Subcutaneous adipose tissue (tissue), 4 donors: ENCODE data around the gene WWC1. TPM values are rescaled to one million over a fixed set of nuclear protein-coding genes. Genes with fewer than 3 reads are reported as not detected.

Experiments used
- total RNA-seq, 4 donors: library from RNA; depleted of rRNA; stranded (reverse); fragments of >200 nt; gene quantifications; one replicate each; pipeline ENCODE4 v1.1.0, GENCODE V29; 2016
- TF ChIP-seq, protein P1 (sequence below): fragments of 450-650 bp; IDR thresholded peaks from one replicate; pipeline ENCODE4 v1.5.1; 2016; ENCODE audit warnings: low read depth, mild to moderate bottlenecking, control low read depth, antibody characterized with exemption, moderate library complexity

The WWC1 gene
- total RNA-seq, 4 donors from 2014 or later: 0.34 to 5.1 (median 1.1) TPM; not detected in 1

DNA sequence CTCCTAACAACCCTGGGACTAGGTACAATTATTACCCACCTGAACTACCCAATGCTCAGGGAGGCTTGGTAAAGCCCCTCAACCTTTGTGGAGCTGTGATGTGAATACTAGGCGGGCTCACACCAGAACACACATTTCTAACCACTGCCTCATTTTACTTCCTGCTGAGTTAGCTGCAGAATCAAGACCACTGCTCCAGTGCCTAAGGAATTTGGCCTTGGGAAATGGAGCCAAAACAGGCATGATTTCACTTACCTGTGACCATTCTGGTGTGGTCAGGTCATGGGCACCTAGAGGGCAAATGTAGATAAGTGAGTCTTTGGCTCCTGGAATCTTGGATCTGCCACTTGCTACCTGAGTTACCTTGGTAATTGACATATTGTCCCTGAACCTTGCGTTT, 5.2 kb downstream of the WWC1 start:
- TF ChIP-seq, protein P1, sequence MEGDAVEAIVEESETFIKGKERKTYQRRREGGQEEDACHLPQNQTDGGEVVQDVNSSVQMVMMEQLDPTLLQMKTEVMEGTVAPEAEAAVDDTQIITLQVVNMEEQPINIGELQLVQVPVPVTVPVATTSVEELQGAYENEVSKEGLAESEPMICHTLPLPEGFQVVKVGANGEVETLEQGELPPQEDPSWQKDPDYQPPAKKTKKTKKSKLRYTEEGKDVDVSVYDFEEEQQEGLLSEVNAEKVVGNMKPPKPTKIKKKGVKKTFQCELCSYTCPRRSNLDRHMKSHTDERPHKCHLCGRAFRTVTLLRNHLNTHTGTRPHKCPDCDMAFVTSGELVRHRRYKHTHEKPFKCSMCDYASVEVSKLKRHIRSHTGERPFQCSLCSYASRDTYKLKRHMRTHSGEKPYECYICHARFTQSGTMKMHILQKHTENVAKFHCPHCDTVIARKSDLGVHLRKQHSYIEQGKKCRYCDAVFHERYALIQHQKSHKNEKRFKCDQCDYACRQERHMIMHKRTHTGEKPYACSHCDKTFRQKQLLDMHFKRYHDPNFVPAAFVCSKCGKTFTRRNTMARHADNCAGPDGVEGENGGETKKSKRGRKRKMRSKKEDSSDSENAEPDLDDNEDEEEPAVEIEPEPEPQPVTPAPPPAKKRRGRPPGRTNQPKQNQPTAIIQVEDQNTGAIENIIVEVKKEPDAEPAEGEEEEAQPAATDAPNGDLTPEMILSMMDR: no peak

DNA sequence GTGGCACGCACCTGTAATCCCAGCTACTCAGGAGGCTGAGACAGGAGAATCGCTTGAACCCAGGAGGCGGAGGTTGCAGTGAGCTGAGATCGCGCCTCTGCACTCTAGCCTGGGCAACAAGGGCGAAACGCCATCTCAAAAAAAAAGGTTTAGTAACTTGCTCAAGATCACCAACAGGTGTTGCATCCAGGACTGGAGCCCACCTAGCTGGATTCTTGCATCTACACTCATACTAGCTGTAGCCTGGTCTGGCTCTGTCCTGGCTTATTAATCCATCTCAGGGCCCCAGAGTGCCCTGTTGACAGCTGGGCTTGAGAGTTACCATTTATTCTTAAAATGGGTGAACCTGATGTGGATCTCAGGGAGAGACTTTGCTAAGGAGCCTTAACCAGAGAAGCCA, 7.5 kb downstream of the WWC1 start:
- TF ChIP-seq, protein P1: no peak

DNA sequence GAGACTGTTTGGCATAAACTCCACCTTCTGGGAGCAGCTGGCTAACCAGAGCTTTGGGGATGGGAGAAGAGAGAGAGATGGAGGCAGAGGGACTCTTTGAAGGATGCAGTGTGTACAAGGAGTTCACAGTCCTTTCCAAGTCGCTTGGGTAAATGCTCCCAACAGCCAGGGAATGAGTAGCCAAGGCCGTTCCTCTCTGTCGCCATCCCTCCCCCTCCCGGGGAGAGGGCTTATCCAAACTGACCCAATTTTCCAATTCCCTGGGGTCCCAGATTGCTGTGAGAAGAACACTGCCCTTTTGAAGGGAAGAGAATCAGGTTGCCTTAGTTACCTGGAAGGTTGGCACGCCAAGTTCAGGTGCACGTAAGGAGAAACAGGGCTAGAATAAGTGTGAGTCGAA, 7.9 kb downstream of the WWC1 start:
- TF ChIP-seq, protein P1: no peak

DNA sequence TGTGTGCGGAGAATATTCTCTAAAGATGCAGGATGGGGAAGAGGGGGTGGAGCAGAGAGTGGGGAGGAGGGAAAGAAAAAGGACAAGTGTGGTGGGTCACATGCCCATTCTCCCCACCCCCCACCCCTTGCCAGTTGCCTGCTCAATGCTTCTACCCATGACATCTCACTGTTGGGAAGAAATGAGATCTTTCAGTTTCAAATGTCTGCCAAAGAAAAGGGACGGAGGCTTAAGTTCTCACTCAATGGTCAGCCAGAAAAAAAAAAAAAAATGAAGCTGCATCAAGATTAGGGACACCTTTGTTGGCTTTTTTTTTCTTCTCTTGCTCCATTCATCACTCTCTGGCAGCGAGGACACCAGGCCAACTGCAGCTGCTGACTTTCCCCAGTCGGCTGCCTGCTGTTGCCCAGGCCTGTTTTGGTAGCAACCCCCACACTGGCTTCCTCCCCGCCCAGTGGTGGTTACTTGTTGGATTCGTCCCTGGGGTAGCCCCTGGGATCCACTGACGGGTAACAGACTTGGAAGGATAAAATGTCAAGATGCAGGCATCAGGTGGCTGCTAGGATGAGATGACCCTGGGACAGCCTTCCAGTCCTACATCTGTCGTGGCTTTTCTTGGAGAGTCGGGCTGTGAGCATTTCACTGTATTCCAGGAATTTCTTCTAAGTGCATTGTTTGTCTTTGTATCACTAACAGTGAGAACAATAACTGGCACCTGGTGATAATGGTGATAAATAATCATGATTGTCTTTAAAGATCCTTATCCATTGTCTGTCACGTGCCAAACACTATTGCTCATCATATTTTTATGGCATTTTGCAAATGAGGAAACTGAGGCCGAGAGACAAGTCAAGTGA, 9.1 kb downstream of the WWC1 start:
- TF ChIP-seq, protein P1: no peak

DNA sequence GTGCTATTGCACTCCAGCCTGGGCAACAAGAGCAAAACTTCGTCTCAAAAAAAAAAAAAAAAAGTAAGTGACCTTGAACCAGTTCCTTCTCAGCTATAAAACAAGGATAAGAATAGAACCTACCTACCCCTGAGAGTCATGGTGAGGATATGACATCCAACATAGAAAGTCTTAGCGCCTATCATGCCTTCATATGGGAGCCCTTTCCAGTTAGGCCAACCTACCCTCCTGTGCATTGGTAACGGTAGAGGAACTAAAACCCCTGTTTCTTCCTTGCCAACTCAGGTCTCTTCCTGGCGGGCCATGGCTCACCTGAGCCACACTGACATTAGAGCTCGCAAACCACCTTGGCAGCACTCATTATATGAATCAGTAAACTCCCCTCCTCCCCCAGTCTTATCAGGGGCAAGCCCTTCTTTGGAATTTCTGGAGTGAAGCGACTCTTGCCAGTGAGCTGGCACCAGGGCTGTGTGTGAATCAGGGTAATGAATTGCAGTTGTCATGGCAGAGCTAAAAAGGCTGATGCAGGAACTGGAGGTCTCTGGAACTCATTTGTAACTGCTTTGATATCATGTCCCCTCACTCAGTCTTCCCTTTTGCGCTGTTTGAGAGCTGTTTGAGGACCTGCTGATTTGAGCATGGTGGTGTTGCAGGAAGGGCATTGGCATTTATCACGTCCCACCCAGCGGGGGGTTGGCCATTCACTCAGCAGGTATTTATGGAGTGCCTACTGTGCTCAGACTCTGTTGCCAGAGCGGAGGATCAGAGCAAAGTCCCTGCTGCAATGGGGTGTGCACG, 10.3 kb downstream of the WWC1 start:
- TF ChIP-seq, protein P1: no peak

DNA sequence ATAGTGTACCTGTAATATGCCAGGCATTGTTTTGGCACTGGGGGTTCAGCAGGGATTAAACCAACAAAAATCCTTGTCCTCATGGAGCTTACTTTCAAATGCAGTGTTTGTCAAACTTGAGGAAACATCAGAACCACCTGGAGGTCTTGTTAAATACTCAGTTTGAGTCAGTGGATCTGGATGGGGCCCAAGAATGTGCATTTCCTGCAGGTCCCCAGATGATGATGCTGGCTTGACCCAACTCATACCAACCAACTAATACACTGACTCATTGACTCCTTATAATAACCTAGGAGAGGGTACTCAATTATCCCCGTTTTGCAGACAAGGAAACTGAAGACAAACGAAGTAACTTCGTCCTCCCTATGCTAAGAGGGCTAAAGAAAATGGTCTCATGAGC, 11.3 kb downstream of the WWC1 start:
- TF ChIP-seq, protein P1: no peak

DNA sequence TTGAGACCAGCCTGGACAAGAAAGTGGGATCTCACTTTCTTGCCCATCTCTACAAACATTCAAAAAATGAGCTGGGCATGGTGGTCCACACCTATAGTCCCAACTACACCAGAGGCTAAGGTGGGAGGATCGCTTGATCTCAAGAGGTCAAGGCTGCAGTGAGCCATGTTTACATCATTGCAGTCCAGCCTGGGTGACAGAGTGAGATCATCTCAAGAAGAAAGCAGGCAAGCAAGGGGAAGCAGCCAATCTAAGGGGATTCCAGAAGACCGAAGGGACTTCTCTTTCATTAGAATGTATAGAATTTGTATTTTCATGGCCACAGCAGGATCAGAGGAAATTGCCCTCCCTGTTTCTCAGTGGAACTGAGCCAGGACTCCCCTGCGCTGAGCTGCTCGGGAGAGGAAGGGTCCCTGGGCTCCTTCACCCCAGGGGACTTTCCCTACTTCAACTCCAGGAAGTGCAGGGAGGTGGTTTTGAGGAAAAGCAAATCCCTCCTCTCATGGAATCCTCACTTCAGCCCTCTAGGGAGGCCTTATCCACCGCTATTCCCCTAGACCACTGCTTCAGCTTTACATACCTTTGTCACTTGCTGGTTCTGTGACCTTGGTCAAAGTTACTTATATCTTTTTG, 12.1 kb downstream of the WWC1 start:
- TF ChIP-seq, protein P1: no peak
